GM21447 (cell line): ENCODE results near the gene SLF2.

Source experiments
- ATAC-seq: cut with Tn5 transposase; IDR thresholded peaks from one replicate; pipeline ENCODE4 v1.9.1; 2021; ENCODE audit not compliant: unreplicated experiment

The SLF2 gene

GRCh38 chr10:101014230-101014884, 101.6 kb downstream of the SLF2 start:
- ATAC-seq = no peak
